Measurements from ENCODE around the gene SYP. TPM values are rescaled to one million over a fixed set of nuclear protein-coding genes. Genes with fewer than 3 reads are reported as not detected.
A peak's percentile ranks its signal among the peaks of the same experiment; 100 is the strongest.
"Not testable (repeated sequence)": the region's sequence is repeated elsewhere in the genome, so short reads cannot be mapped to it uniquely, and the experiment has no call there.

Gene SYP
- total and polyA plus RNA-seq, 8 donors = 0.89 to 211 (median 3.9) TPM; not detected in 1

- TF ChIP-seq POLR2A (IDR thresholded peaks at IDR 0.05) (no peak), CTCF (IDR thresholded peaks at IDR 0.05) (no peak), POLR2AphosphoS5 (IDR thresholded peaks at IDR 0.05) (no peak), EP300 (IDR thresholded peaks at IDR 0.05) (no peak)
- Histone ChIP-seq H3K36me3 (peaks cover 0 to 61% (median 54%) of the 10 kb centered on the region in 4 donors), H3K9me3 (peaks cover 0 to 8% (median under 1%) of the 10 kb centered on the region in 4 donors), H3K27me3 (no peaks in the 10 kb centered on the region), H3K4me3 (no peak overlapping the region), H3K27ac (peak overlapping the region; percentile 55 to 77 (median 67)), H3K4me1 (peaks cover 4 to 47% (median 27%) of the 10 kb centered on the region in 4 donors)
- intact Hi-C loops (cut with DNase I; ENCODE audit: low total_unique reads) = no loop called here
- WGBS, 5 donors = 33 to 57% (median 52%) methylated on average over 9 to 27 of the region's 27 CpGs
- peak in 1 of 2 donors; percentile 36 for DNase-seq
These were observed 23.3 kb downstream of the SYP start for GRCh38 chrX:49176421-49177326.

- H3K9me3 ChIP-seq = peaks cover 0 to 11% (median 2%) of the 10 kb centered on the region in 4 donors
- WGBS, 5 donors = 87 to 95% (median 88%) methylated on average over 18 to 43 of the region's 43 CpGs
- no peaks in the 10 kb centered on the region for H3K27me3 ChIP-seq
- no peak for TF ChIP-seq POLR2A (IDR thresholded peaks at IDR 0.05)
- TF ChIP-seq CTCF (IDR thresholded peaks at IDR 0.05) = no peak
- no peak for TF ChIP-seq EP300 (IDR thresholded peaks at IDR 0.05)
- no peak for TF ChIP-seq POLR2AphosphoS5 (IDR thresholded peaks at IDR 0.05)
- peak overlapping the region in 1 of 5 donors; percentile 77 for H3K27ac ChIP-seq
- no peak overlapping the region for H3K4me3 ChIP-seq
- no peak for DNase-seq
- intact Hi-C loops (cut with DNase I; ENCODE audit: low total_unique reads) = no loop called here
- H3K36me3 ChIP-seq = peaks cover 0 to 57% (median 51%) of the 10 kb centered on the region in 4 donors
- peaks cover 4 to 47% (median 27%) of the 10 kb centered on the region in 4 donors for H3K4me1 ChIP-seq
These were observed 24.3 kb downstream of the SYP start for GRCh38 chrX:49175435-49176274.

- Histone ChIP-seq H3K4me1 (peaks cover 4 to 47% (median 27%) of the 10 kb centered on the region in 4 donors), H3K4me3 (no peak overlapping the region), H3K36me3 (peaks cover 0 to 54% (median 46%) of the 10 kb centered on the region in 4 donors), H3K9me3 (peaks cover 0 to 14% (median 2%) of the 10 kb centered on the region in 4 donors), H3K27ac (no peak overlapping the region), H3K27me3 (no peaks in the 10 kb centered on the region)
- no peak for DNase-seq
- WGBS, 5 donors = 31 to 59% (median 47%) methylated on average over 3 of the region's 3 CpGs
- no peak for TF ChIP-seq POLR2AphosphoS5 (IDR thresholded peaks at IDR 0.05)
- TF ChIP-seq POLR2A (IDR thresholded peaks at IDR 0.05) = no peak
- no peak for TF ChIP-seq EP300 (IDR thresholded peaks at IDR 0.05)
- no peak for TF ChIP-seq CTCF (IDR thresholded peaks at IDR 0.05)
- intact Hi-C loops (cut with DNase I; ENCODE audit: low total_unique reads) = no loop called here
These were observed 25.3 kb downstream of the SYP start for GRCh38 chrX:49174723-49175122.

GRCh38 chrX:49173544-49173943 is 26.4 kb downstream of the SYP start:
- peaks cover 4 to 48% (median 27%) of the 10 kb centered on the region in 4 donors for H3K4me1 ChIP-seq
- H3K9me3 ChIP-seq; H3K27me3 ChIP-seq; DNase-seq; intact Hi-C loops (cut with DNase I; ENCODE audit: low total_unique reads): not testable (repeated sequence)
- H3K36me3 ChIP-seq = peaks cover 0 to 43% (median 35%) of the 10 kb centered on the region in 4 donors
- H3K4me3 ChIP-seq = peak overlapping the region in 1 of 4 donors; percentile 66
- 73 to 95% (median 92%) methylated on average over 3 to 8 of the region's 8 CpGs for WGBS, 5 donors
- peak overlapping the region in 4 of 5 donors; percentile 83 to 92 (median 88) for H3K27ac ChIP-seq
